Measurements from ENCODE around the gene PMEPA1.

DNA sequence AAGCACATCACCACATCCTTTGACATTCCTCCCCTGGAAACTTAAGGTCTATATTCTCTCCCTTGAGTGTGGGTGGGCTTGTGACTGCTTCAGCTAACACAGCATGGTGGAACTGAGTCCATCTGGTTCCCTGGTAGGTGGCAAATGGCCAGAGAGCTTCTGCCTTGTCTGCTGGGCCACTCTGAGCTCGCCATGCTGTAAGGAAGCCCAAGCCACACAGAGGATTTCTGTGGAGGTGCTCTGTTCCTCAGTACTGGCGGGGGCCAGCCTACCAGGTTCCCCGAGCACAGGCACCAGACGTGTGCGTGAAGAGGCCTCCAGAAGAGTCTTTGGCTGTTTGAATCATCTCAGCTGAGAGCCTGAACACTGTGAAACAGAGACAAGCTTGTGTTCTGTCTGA lies 41.6 kb upstream of the PMEPA1 start:
- TF ChIP-seq, protein P1, sequence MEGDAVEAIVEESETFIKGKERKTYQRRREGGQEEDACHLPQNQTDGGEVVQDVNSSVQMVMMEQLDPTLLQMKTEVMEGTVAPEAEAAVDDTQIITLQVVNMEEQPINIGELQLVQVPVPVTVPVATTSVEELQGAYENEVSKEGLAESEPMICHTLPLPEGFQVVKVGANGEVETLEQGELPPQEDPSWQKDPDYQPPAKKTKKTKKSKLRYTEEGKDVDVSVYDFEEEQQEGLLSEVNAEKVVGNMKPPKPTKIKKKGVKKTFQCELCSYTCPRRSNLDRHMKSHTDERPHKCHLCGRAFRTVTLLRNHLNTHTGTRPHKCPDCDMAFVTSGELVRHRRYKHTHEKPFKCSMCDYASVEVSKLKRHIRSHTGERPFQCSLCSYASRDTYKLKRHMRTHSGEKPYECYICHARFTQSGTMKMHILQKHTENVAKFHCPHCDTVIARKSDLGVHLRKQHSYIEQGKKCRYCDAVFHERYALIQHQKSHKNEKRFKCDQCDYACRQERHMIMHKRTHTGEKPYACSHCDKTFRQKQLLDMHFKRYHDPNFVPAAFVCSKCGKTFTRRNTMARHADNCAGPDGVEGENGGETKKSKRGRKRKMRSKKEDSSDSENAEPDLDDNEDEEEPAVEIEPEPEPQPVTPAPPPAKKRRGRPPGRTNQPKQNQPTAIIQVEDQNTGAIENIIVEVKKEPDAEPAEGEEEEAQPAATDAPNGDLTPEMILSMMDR (IDR thresholded peaks at IDR 0.05 in 8 of 11, conservative IDR thresholded peaks at IDR 0.05 in 3 of 11), result no peak
- no peak for TF ChIP-seq POLR2AphosphoS5 (IDR thresholded peaks at IDR 0.05)
